Stimulated activated CD4-positive, alpha-beta T cell treated with anti-CD3 and anti-CD28 coated beads, TNF-alpha, amount 100 ng/mL, for 1 hour (primary cell): Measurements from ENCODE around the gene QPRT.
"Not testable (repeated sequence)": the region's sequence is repeated elsewhere in the genome, so short reads cannot be mapped to it uniquely, and the experiment has no call there.

Source experiments
- DNase-seq, 3 donors: peaks; one replicate each; pipeline ENCODE4 v3.0.0-alpha.2; 2020; ENCODE audit warnings: low read depth in 3 of 3, low spot score in 1 of 3

Gene QPRT

DNA sequence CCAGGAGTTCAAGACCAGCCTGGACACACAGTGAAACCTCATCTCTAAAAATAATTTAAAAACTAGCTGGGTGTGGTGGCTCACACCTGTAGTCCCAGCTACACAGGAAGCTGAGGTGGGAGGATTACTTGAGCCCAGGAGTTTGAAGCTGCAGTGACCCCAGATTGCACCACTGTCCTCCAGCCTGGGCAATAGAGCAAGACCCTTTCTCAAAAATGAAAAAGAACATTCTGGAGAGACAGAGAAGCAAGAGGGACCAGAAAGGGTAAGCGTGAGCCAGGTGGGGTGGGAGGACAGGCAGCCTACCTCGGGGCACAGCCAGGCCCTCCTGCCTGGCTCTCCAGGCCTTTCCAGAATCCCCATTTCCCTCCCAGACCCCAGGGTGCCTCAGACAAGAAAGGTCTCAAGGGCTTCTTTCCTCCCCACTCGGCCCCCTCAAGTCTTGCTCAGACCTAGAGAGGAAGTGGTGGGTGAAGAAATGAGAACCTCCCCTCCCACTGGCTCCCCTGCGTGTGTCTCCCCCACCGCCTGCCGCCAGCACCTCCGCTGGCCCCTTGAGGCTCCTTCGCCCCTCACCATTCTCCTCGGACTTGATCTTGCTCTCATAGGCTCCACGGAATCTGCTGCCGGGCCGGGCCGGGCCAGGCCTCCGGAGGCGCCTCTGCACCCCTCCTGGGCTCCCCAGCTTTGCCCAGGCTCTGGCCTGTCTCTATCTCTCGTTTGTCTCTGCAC, 66.3 kb downstream of the QPRT start:
- DNase-seq = peak in 1 of 3 donors; percentile 27

DNA sequence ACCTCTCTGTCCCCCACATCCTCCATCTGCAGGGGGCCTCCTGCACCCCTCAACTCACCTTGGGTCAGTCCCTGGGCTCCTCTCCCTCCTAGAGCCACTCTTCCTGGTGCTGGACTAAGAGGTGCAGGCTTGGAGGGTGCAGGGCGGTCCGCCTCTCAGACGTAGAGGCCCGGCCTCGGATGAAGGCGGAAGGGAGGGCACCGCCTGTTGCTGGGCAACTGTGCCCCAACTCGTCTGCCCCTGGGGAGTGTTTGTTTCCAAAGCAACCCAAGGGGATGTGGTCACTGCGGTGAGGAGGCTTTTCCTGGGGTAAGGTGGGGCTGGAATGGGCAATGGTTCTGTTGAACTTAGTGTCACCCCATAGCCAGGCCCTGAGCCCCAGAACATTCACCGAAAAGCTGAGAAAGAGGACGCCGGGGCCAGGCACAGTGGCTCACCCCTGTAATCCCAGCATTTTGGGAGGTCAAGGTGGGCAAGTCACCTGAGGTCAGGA, 66.9 kb downstream of the QPRT start, which contains the start of gene C16orf54:
TSS of gene C16orf54 (minus strand) at position 138 of the 493 bp plus-strand sequence. CDS start 1,039 bp downstream, outside the sequence.
- DNase-seq = peak; percentile 50 to 86 (median 84)

DNA sequence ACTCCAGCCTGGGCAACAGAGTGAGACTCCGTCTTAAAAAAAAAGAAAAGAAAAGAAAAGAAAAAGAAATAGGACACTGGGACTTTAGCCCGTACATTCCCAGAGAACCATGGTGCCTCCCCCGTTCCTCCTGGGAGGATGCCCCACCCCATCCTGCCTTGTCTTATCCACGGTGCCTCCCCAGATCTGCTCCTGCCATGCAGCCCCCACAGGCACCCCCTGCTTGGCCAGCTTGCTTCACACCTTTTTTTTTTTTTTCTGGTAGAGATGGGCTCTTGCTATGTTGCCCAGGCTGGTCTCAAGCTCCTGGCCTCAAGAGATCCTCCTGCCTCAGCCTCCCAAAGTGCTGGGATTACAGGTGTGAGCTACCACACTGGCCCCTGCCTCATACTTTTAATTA, 67.5 kb downstream of the QPRT start:
- DNase-seq = not testable (repeated sequence)
